GM21619 (cell line): ENCODE data around the gene CD109.
"Not testable (repeated sequence)": the region's sequence is repeated elsewhere in the genome, so short reads cannot be mapped to it uniquely, and the experiment has no call there.

Experiments
- ATAC-seq: cut with Tn5 transposase; IDR thresholded peaks from one replicate; pipeline ENCODE4 v1.9.1; 2021; ENCODE audit not compliant: unreplicated experiment

CD109 gene

DNA sequence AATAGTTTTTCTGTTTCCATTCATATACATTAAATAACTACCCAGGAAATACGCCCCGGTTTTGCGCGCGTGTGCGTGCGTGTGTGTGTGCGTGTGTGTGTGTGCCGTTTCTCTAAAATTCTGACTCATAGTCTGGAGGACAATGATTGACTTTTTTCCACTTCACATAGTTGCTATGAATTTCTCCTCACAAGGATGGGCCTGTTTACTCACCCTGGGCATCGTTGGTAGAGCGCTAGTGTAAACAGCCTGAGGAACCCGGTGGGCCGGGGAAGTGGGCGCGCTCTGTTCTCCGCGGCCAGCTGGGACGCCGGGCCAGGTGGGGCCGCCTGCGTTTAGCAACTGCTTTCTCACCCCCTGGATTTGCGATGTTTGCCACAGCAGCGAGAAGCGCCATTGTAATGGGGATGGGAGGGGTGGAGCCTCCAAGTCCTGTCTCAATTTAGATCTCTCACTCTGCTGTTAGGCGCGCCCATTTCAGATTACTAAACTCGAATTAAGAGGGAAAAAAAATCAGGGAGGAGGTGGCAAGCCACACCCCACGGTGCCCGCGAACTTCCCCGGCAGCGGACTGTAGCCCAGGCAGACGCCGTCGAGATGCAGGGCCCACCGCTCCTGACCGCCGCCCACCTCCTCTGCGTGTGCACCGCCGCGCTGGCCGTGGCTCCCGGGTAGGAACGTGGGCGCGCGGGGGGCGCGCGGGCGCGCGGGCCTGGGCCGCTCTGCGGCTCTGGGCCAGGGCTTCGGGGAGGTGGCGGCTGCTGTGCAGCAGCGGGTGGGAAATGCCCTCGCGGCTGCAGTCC, at the start of gene CD109:
Gene CD109 (plus strand): TSS at position 585 of the 803 bp plus-strand sequence. CDS start 13 bp downstream, at position 598.
- ATAC-seq = peak; percentile 55

DNA sequence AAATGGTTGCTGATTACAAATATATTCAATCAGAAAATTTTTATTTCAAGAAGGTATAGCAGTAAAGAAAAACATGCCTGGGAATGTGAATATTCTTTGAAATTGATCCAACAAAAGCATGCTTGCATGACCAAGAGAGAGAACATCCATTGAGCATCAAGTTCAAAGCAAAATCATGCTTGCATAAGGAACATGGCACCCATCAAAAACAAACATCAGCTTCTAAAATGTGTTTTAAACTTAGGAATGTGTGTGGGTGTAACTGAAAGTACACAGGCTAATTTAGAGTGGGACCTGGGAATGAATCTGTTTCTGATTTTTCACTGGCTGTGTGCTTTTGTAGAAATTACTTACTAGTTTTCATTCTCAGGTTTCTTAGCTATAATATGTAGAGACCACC, 47.8 kb upstream of the CD109 start:
- ATAC-seq = no peak

DNA sequence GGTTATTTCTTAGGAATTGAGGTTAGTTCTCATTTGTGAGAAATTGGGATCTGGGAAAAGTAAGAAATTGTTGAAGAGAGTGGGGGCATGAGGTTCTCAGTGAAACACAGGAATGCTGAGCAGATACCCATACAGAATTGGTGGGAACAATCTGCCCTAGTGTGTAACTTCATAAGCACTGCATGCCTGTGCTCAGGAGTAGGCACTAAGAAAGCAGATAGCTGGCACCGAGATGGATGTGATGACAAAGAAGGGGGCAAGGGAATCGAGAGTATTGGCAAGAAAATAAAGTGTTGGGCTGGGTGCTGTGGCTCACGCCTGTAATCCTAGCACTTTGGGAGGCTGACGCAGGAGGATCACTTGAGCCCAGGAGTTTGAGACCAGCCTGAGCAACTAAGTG, 46.2 kb upstream of the CD109 start:
- no peak for ATAC-seq

DNA sequence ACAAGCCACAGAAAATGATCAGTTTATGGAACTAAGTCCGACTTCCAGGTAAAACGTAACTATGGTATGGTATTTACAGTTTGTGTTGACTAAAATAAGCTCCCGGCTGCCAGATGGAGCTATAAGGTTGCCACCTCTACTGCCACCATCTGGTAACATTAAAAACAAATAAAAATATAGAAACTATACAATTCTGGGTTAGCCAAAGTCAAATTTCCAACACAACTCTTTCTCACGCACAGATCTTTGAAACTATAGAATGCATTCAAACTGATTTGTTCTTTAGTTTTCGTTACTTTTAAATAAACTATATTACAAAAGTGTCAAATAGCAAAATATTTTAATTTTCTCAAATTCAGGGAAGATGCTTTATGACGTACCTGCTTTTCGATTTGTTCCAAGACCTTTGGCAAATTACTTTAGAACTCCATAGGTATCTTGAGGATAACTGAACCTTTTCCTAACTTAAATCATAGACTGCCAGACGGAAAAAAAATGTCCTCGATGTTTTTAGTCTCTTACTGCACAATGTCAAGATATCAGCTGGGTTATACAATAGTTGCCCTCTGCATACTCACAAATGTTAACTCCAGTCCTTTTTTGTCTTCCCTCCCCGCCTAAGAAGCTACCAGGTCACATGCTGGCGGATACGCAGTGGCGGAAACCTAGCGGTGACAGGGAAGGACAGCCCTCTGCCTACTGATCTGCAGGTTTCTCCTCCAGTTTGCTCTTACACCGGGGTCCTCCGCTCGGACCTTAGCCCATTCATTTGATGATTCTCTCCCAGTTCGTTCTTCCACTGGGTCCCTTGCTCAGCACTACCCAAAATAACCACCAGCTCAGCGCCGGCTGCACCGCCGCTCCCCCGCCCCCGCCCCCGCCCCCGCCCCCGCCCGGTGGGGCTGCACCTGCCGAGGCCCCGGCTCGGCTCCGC, 43.1 kb upstream of the CD109 start:
- peak; percentile 45 for ATAC-seq

DNA sequence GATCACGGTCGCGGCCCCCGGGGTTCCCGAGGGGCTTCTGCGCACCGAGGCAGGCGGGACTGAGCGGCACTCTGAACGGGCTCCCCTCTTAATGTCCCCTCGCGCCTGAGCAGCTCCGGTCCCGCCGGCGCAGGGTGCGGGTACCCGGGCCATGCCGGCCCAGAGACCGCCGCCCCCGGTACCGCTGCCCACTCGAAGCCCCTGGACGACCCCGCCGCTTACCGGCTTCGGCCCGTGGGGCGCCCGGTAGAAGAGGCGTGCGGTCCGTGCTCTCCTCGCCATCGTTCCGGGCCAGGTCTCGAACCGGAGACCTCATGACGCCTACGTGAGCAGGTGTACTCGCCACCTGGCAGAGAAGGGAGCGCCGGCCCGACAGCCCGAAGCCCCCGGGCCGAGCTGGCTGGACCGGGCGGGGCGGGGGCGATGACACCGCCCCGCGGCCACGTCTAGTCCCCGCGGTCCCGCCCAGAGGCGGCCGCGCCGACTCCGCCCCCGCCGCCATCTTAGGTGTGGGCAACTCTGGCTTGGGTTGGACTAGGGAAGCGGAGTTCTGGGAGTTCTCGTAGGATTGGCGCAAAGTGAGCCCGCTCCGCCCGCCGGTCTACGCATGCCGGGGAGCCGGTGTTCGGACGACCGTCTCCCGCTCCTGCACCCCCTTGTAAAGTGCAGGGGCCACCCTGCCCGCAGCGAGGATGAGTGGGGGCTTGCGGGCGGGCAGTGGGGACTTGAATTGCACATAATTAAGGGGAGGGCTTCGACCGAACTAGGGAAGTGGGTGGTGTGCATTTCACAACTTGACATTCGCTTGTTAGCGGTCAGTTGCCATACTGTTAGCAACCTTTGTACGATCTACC, 42.2 kb upstream of the CD109 start, which contains the start of gene SLC17A5:
Gene SLC17A5 (minus strand): TSS at position 422 of the 854 bp plus-strand sequence. CDS start 106 bp downstream, at position 316.
- peak; percentile 85 for ATAC-seq

DNA sequence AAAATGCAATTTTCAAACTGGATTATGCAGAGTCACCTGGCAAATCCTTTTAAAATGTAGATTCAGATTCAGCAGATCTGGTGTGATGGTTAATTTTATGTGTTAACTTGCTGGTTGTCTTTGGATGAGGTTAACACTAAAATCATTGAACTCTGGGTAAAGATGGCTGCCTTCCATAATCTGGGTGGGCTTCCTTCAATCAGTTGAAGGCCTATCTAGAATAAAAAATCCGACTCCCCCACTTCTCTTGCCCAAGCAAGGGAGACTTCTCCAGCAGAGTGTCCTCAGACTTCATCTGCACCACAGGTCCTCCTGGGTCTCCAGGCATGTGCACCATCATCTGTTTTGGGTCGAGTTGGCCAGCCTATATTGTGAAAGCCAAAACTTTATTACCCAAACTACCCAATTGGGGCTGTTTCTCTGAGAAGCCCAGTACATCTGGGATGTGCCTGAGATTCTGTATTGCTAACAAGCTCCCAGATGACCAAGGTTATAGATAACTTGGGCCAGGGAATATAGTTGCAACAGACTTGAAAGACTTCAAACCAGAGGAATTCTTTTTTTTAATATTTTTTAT, 40.6 kb upstream of the CD109 start:
- ATAC-seq = no peak

DNA sequence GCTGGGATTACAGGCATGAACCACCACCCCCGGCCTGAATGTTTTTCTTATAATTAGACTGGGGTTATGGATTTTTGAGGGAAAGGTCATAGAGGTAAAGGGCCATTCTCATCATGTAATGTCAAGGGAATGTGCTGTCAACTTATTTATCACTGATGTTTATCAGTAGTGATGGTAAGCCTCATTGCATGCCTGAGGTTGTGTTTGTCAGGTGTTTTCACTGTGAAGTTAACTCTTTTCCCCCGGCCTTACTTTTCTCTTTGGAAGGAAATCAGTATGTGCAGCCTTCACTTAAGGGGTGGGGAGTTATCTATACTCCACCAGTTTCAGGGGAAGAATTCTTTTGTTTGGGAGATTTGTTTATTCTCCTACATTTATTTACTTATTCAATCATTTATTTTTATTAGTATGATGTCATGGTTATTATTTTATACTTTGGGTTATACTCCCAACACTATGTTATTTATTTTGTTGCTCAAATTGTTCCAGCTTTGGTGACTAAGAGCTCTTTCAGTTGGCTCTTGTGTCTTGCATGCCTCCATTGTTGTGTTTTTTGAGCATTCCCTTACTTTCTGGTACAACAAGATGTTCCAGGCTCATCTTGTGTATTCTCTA, 39.4 kb upstream of the CD109 start:
- ATAC-seq = no peak

DNA sequence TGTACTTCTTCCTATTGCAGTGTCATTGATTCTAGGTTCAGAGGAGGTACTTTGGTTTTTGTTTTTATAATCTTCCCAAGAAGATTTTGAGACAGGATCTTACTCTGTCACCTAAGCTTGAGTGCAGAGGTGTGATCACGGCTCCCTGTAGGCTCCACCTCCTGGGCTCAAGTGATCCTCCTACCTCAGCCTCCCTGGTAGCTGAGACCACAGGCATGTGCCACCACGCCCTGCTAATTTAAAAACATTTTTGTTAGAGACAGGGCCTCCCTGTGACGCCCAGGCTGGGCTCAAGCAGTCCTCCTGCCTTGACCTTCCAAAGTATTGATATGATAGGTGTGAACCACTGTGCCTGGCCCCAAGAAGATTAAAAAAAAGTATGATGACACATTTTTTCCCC, 38.8 kb upstream of the CD109 start:
- no peak for ATAC-seq

DNA sequence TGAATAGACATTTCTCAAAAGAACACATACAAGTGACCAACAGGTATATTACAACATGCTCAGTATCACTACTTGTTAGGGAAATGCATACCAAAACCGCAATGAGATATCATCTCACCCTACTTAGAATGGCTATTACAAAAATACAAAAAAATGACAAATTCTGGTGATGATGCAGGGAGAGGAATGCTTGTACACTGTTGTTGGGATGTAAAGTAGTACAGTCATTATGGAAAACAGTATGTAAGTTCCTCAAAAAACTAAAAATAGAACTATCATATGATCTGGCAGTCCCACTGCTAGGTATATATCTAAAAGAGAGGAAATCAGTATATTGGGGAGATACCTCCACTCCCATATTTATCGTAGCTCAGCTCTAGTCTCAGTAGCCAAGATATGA, 31.3 kb upstream of the CD109 start:
- ATAC-seq = no peak

DNA sequence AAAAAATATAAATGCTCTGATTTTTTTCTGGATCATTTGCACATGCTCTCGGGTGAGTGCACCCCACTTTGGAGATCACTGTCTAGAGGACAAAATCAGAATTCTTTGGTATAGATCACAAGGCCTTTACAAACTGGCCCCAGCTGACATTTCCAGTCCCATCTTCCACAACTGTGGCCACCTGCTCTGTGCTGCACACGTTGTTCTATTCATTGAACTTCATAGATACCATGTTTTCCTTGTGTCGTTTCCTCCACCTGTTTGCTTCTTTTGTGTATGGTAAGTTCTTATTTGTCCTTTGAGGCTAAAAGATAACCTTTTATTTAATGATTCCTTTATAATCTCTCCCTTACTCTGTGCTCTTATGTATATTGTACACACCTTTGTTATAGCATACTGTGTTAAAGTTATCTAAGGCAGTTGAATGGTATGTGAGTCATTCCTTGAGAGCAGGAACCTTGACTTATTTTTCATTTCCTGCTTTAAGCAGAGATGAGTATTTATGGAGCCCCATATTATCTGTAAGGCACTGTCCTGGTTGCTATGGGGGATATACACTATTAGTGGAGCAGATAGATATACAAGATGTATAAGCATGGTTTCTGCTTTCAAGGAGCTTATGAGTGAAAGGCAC, 30.2 kb upstream of the CD109 start:
- peak; percentile 88 for ATAC-seq

DNA sequence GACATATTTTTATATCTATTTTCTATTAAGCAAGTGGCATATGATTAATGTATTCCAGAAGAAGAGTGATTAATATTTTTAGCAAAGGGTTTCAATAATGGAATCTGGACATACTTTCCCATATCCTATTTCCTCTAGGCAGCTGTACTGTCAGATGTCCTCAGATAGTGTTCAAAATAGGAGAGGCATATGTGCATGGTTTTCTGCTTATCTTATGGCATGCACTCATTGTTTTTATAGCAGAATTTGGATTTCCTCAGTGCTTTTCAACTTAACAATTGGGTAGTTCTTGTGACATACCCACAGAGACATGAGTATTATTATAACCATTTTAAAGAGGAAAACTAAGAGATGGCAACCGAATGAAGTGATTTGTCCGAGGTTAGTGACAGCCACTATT, 29.6 kb upstream of the CD109 start:
- ATAC-seq = no peak

DNA sequence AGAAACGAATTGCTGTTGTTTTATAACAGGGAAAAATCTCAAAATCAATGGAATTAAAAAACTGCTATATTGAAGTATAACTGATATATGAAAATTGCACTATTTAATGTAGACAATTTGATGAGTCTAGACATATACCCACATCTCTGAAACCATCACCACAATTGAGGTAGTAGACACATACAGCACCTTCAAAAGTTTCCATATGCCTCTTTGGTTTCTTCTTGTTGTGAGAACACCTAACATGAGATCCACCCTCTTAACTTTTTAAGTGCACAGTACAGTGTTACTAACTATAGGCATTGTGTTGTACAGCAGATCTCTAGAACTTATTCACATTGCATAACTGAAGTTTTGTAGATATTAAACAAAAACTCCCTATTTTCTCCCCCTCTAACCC, 28.2 kb upstream of the CD109 start:
- ATAC-seq = no peak

DNA sequence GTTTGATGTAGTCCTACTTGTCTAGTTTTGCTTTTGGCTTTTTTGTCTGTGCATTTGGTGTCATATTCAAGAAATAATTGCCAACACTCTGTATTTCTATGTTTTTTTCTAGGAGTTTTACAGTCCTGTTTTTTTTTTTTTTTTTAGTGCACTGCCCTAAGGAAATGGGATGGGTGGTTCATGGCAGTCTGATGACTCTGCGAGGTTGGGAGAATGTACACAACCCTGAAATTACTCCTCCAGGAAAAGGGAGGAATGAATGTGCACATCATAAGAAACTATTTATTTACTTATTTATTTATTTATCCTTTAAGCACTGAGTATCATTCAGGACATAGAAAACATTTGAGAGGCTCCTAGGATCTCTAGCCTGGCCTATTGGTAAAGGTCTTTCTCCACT, 27.0 kb upstream of the CD109 start:
- ATAC-seq = no peak

DNA sequence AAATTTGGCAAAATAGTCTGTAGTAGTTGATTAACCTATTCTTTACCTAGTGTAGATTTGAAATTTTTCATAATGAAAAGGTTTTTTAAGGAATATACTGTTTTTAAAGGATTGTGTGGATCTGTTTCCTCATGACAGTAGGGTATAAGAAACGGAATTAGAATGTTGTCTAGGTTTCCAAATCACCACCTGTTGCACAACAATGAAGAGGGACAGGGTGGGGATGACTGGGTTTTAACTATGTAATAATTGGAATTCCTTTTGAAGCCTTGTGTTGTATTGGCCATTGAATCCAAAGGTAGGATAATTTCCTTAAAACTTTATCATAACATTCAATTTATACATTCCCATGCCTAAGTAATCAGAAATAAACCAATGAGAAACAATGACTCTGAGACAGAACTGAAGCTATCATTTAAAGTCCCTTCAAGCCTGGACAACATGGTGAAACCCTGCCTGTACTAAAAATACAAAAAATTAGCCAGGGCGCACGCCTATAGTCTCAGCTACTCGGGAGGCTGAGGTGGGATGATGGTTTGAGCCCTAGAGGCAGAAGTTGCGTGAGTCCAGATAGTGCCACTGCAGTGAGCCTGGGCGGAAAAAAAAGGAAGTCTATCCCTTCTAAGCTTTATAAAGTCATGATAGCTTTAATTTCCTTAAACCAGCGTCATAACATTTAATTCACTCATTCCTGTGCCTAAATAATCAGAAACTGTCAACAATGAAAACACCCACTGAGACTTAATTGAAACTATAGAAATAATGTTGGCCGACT, 23.9 kb upstream of the CD109 start:
- ATAC-seq = no peak

DNA sequence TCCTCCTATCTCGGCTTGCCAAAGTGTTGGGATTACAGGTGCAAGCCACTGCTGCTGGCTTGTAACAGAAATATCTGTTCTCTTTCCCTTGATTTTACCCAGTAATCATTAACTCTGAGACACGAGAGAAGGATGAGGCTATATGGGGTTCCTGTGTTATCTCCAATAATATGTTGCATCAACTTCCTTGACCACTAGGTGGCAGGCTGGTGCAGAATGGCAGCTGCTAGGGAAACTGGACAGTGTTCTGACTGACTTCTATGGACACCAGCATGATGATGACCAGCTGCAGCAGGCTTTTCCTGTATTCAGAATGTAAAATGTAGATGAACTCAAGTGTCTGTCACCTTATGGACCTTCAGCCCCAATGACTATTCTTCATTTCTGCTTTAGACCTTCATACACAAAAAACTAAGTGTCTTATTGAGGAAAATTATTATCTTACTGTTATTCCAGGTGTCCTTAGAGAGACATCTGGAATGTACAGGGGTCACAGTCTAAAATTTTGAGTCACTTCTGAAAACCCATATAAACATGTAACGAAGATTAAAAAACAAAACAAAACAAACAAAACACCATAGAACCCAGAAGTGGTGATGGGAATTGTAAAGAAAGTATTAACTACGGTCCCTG, 20.4 kb upstream of the CD109 start:
- peak; percentile 96 for ATAC-seq

DNA sequence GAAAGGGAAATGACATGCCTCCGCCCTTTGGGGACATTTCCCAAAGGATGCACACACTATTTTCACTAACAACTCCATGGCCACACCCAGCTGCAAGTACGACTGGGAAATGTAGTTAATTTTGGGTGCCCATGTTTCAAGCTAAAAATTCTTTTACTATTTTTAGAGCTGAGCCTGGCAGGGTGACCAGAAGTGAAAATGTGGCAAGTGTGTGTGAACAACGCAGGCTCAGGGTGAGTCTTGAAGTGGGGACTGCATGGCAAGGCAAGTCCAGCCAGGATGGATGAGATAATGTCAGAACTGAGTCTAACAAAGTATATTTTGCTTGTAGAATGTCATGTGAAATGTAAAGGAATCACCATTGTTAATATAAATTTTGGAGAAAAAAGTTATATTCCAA, 17.0 kb upstream of the CD109 start:
- ATAC-seq = no peak

DNA sequence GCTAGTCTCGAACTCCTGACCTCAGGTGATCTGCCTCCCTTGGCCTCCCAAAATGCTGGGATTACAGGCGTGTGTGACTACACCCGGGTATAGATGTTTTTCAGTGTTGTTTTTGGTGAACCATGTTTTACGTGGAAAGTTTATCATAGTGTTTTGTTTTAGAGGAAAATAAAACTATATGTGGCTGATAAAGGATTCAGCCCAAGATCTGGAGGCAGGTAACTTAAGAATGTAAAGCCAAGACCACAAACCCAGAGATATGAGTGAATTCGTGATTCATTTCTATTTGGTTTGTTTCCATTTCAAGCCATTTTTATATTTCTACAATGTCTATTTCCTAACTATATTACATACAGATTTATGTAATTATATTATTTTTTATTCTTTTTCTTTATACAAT, 16.2 kb upstream of the CD109 start:
- not testable (repeated sequence) for ATAC-seq

DNA sequence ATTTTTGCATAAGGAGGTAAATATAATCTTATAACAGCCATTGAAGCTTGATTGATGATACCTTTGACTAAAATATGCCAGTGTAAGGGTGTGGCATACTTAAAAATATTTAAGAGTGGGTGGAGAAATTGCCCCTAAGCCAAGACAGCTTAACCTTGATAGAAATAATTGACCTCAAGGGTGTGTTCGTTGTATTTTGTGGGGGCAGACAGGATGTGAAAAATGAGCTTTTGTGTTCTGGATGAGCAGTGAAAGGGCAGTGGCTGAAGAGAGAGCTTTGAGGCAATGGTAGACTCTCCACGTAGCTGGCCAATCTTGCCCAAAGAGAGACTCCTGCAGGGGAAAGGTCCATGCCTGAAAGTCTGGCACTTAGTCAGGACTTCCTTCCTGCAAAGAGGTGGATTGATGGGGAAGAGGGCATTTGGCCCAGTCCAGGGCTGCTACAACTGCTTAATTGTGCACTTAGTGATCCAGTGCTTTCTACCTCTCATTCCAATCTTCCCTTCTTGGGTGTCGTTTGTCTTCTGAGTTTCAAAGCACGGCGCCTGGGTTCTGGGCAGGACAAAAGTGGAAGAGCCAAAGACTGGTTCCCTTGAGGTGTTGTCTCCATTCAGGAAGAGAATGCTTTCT, 15.6 kb upstream of the CD109 start:
- no peak for ATAC-seq
